Effector memory CD4-positive, alpha-beta T cell (primary cell): ENCODE measurements around the gene FOXF2.

Experiments
- DNase-seq, 3 donors: peaks; one replicate each; pipeline ENCODE4 v3.0.0-alpha.2; 2020
- H3K27ac ChIP-seq: 2 replicates; pipeline ENCODE4 v1.7.0; 2013; ENCODE audit warnings: mild to moderate bottlenecking, low read length, moderate library complexity; ENCODE audit not compliant: insufficient read depth, poor library complexity, severe bottlenecking
- H3K27me3 ChIP-seq: replicated peaks from 2 replicates; pipeline ENCODE4 v1.7.0; 2013; ENCODE audit warnings: mild to moderate bottlenecking, low read length; ENCODE audit not compliant: insufficient read depth, control insufficient read depth, poor library complexity, severe bottlenecking
- H3K36me3 ChIP-seq: 2 replicates; pipeline ENCODE4 v1.7.0; 2013; ENCODE audit warnings: mild to moderate bottlenecking, low read length, moderate library complexity; ENCODE audit not compliant: control insufficient read depth, insufficient read depth
- H3K4me1 ChIP-seq: 2 replicates; pipeline ENCODE4 v1.7.0; 2013; ENCODE audit warnings: low read length, mild to moderate bottlenecking; ENCODE audit not compliant: control insufficient read depth, insufficient read depth, poor library complexity, severe bottlenecking
- H3K4me3 ChIP-seq: 2 replicates; pipeline ENCODE4 v1.7.0; 2013; ENCODE audit warnings: low read length, low read depth, mild to moderate bottlenecking; ENCODE audit not compliant: insufficient read depth, poor library complexity, severe bottlenecking
- H3K9me3 ChIP-seq: 2 replicates; pipeline ENCODE4 v1.7.0; 2013; ENCODE audit warnings: mild to moderate bottlenecking, low read length, moderate library complexity; ENCODE audit not compliant: control insufficient read depth

Gene FOXF2

DNA sequence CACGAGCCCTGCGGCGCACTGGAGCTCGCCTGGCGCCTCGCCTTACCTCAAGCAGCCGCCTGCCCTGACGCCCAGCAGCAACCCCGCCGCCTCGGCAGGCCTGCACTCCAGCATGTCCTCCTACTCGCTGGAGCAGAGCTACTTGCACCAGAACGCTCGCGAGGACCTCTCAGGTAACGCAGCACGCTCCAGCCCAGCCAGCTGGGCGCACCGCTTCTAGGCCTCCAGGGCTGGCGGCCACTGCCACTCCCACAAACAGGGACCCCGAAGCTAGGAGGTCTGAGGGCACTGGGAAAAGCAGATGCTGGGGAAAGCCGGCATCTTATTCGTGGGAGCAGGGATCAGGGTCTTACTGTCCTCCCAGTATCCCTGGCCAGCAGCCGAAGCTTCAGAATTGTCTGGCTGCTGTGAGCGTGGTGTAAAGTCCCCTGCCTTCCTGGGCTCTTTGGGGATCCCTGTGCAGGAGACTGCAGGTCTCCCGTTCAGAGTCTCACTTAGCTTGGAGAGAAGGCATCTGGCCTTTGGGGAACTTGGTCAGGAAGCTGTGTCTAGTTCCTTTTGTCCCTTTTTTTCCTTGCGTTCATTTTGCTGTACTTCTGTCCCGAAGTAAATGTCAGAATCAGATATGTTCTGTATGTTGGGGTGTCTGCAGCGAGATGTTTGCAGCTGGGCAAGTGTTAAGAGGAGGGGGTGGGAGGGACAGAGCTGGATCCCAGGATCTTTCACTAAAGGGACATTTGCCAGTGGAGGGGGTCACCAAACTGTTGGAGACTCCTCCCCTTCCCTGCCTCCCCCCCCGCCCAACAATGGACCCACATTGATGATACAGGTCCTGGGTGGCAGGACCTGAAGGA lies 1.8 kb downstream of the FOXF2 start:
- Histone ChIP-seq H3K27ac (no peak overlapping the region), H3K9me3 (no peaks in the 10 kb centered on the region), H3K36me3 (no peaks in the 10 kb centered on the region), H3K4me1 (peaks cover 28% of the 10 kb centered on the region), H3K27me3 (peaks cover 63% of the 10 kb centered on the region), H3K4me3 (no peak overlapping the region)
- no peak for DNase-seq

DNA sequence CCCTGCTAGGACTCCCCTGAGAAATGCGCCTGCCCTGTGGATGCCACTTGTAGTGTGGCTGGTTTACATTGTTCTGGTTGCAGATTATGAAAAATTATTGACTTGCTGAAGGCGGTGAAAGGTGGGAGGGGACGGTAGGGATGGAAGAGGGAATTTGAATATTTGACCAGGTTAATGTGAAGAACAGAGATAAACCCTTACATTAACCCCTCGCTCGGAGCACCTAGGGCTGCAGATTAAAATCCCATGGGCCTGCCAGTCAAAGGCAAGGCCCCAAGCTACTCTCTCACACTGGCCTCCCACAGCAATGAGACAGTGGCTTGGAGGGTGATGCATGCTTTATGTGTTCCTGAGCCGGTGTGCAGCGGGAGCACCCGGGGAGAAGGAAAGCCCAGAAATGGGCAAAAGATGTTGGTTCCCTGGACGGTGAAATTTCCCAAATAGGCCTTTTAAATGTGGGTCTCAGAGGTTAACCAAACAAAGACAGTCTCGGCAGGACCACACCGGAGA lies 2.5 kb downstream of the FOXF2 start:
- no peak for DNase-seq
- Histone ChIP-seq H3K27me3 (peaks cover 66% of the 10 kb centered on the region), H3K4me1 (peaks cover 28% of the 10 kb centered on the region), H3K9me3 (no peaks in the 10 kb centered on the region), H3K36me3 (no peaks in the 10 kb centered on the region), H3K27ac (no peak overlapping the region), H3K4me3 (no peak overlapping the region)

DNA sequence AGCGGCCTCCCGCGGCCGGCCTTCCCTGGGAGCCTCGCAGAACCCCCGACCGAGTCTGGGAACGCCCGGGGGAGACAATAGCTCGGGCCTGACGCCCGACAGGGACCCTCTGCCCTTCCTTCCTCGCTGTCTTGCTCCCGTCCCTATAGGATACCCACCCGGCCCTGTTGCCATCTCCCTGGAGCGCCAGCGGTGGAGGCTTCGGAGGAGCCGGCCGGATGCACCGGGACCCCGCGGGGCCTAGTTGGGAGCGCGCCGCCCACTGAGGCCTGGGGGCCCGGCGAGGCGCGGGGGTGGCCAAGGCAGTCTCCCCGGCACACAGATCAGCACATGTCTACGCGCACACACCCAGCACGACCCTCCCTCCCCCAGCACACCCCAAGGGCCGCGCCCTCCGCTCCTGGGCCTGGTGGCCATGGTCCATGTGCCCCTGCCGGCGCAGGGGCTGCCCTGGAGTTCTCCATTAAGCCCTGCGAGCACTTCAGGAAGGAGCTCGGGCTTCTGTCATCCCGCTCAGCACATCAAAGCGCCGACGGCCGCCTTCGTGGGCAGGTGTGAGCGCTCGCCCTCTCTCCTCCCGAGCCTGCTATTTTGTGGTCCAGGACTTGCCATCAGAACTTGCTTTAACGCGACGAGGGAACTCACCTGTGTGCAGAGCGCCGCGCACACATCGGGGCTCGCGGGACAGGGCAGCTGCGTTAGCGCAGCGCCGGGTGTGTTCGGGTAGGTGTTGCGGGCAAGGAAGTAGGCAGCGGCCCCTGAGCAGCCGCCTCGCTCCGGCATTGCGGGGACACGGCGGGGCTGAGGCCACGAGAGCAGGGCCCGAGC lies 3.7 kb downstream of the FOXF2 start:
- Histone ChIP-seq H3K27me3 (peaks cover 61% of the 10 kb centered on the region), H3K4me3 (no peak overlapping the region)
- no peak for DNase-seq

DNA sequence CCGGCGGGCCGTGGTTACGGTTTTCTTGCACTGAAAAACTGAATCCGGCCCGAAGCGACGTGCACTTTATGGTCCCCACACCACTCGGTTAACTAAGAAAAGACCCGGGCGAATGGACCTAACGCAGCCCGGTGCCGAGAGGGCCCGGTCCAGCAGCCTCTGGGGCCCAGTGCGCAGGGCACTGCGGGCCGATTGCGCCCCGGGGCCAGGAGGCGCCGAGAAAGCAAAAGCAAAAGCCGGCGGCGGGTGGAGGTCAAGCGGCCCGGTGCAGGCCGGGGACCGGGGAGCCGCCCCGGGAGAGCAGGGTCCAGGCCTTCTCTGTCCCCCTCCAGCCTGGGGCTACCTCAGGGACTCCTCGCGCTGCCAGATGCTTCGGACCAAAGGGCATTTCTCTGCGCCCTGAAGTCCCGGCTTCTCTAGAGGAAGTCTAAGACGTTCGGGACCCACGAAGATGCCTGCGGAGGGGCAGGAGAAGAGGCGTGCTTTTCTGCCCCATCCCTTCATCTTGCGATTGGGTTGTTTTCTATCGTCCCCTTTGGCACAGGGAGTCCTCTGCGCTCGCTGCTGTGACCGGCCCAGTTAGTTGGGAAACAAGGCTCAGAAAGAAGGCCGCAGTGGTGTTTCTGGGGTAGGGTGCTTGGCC lies 4.4 kb downstream of the FOXF2 start:
- Histone ChIP-seq H3K27ac (no peak overlapping the region), H3K4me1 (peaks cover 21% of the 10 kb centered on the region), H3K4me3 (peak overlapping the region; percentile 25), H3K27me3 (peaks cover 62% of the 10 kb centered on the region), H3K9me3 (no peaks in the 10 kb centered on the region), H3K36me3 (no peaks in the 10 kb centered on the region)
- DNase-seq: no peak

More for the DNA sequence above, 3.7 kb downstream of the FOXF2 start:
- no peak overlapping the region for H3K27ac ChIP-seq
- H3K9me3 ChIP-seq: no peaks in the 10 kb centered on the region
- no peaks in the 10 kb centered on the region for H3K36me3 ChIP-seq
- H3K4me1 ChIP-seq: peaks cover 27% of the 10 kb centered on the region

DNA sequence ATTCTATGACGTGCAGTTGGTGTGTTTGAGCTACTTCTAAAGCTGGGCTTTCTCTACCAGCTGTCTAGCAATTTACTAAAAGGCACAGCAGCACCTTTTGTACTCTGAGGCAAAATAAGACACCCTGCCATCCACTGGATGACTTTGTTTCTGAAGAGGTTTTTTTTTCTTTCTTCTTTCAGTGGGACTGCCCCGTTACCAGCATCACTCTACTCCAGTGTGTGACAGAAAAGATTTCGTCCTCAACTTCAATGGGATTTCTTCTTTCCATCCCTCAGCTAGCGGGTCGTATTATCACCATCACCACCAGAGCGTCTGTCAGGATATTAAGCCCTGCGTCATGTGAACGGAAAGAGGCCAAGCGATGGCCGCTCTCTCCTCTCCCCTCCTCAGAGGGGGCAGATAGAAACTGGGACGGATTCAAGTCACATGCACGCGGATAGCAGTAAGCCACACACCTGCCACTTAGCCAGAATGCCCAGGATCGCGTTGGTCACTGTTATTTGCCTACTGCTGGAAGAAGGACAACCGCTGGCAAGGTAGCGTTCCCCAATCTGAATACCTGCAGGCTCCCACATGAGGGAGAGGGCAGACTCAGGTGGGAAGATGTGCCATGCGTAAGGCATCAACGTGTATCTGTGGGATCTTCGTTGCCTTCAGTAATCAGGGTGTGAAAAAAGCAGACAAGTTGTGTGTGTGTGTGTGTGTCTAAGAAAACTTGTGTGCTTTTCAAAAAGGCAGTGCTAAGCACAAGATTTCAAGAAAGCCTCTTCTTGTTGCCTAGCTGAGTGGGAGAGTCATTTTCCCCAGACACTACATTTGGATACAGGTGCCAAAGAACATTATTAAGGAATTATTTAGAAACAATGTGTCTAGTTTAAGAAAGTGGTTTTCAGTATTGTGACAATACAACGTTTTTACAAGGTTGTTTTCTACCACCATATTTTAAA lies 5.4 kb downstream of the FOXF2 start:
- H3K9me3 ChIP-seq: no peaks in the 10 kb centered on the region
- H3K27me3 ChIP-seq: peaks cover 60% of the 10 kb centered on the region
- no peak for DNase-seq
- H3K4me1 ChIP-seq: peaks cover 18% of the 10 kb centered on the region
- no peaks in the 10 kb centered on the region for H3K36me3 ChIP-seq
- H3K27ac ChIP-seq: no peak overlapping the region
- H3K4me3 ChIP-seq: no peak overlapping the region

DNA sequence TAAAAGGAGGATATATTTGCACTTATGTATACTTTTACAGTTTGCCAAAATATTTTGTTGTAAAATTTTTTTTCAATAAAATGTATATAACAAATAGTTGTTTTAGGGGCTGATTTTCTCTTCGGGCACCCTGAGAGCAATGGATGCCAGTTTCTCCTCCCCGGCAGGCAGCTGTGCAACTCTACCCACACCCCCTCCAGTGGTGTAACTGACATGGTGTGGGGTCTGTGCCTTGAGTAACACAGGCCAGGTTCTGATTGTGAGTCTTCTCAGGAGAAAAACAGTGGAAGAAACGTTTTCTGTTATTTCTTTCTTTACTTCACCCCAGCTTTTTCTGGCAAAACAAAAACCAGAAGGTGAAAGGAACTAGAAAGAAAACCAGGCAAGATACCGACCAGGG lies 6.1 kb downstream of the FOXF2 start:
- H3K36me3 ChIP-seq: no peaks in the 10 kb centered on the region
- peaks cover 57% of the 10 kb centered on the region for H3K27me3 ChIP-seq
- H3K4me1 ChIP-seq: peaks cover 14% of the 10 kb centered on the region
- no peaks in the 10 kb centered on the region for H3K9me3 ChIP-seq
- DNase-seq: no peak
- no peak overlapping the region for H3K27ac ChIP-seq
- H3K4me3 ChIP-seq: no peak overlapping the region

DNA sequence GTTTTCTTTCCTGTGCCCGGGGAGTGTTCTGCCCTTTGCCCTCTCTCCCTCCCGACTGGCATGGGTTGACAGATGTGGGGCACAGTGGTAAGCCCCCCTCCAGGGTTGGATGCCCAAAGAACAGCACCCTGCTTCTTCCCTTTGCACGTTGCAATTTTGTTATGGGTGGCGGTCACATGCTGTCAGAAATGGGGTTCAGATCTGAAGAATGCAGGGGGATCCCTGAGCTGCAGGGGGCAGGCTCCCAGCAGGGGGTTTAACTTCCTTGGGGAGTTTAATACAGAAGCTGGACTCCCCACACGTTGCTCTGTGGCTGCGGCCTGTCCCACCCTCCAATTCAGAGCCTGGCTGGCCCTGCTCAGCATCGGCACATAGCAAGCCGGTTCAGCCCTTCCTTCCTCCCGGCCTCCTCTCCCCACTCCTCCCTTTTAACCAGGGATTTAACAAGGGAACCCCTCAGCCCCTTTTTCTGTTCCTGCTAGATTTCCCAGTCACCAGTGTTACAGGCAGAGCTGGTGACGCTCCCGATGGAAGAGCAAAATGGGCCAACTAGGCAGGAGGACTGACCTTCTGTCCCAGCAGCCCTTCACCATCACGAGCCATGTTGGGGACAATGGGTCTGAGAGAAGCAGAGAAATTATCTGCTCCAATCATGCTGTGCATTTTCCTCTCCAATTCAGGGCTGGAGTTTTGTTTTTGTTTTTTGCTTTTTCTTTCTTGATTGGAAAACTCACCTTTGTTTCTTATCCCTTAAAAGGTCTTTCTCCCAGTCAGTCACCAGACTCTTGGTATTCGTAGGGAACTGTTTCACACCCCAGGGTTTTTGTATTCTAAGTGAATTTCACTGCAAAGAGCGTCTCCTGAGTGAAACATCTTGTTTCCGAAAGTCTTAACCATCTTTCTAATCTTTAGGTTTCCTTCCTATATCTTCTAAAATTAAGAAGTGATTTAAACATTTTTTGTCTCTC lies 6.8 kb downstream of the FOXF2 start:
- no peaks in the 10 kb centered on the region for H3K36me3 ChIP-seq
- no peak overlapping the region for H3K27ac ChIP-seq
- no peaks in the 10 kb centered on the region for H3K9me3 ChIP-seq
- H3K4me1 ChIP-seq: peaks cover 10% of the 10 kb centered on the region
- H3K27me3 ChIP-seq: peaks cover 52% of the 10 kb centered on the region
- DNase-seq: no peak
- H3K4me3 ChIP-seq: no peak overlapping the region

DNA sequence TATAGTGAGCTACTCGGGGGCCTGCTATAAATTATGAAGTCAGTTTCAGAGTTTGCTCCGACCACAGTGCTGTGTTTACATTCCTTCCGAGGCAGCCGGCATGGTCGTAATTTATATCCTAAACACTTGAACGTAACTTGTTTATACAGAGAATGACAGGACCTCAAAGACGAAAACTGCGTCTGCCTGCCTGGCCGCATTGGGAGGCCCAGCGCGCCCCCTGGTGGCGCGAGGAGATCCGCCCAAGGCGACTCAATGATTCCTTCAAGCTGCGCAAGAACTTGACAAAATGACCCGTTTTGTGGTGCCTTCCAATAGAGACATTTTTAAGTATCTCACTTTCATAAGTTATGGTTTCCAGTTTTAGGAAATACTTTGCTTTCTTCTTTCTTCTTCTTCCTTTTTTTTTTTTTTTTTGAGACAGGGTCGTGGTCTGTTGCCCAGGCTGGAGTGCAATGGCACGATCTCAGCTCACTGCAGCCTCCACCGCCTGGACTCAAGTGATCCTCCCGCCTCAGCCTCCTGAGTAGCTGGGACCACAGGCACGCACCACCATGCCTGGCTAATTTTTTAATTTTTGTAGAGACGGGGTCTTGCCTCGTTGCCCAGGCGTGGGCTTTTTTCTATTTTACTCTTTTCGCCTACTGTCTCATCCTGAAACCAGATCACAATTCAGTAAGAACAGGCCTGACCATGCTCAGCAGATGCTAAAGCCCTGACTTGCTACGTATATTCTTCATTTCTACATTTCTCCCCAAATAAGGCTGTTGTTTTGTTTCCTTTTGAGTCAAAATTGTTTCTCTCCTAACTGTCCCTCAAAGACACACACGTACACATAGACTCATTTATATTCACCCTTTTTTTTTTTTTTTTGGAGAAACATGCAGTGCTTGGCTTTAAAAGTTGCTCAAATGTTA lies 7.8 kb downstream of the FOXF2 start:
- H3K27me3 ChIP-seq: peaks cover 43% of the 10 kb centered on the region
- H3K9me3 ChIP-seq: no peaks in the 10 kb centered on the region
- peaks cover 10% of the 10 kb centered on the region for H3K4me1 ChIP-seq
- H3K4me3 ChIP-seq: no peak overlapping the region
- H3K27ac ChIP-seq: no peak overlapping the region
- peak; percentile 16 to 49 (median 25) for DNase-seq
- no peaks in the 10 kb centered on the region for H3K36me3 ChIP-seq
